ENCODE results near the gene ITGAD.

GRCh38 chr16:31460582-31461002 lies 67.5 kb downstream of the ITGAD start:
- peak; percentile 45 for TF ChIP-seq CTCF (CRISPR knock-in tag; IDR thresholded peaks at IDR 0.05)
- no peak for TF ChIP-seq ZBTB26 (CRISPR knock-in tag; IDR thresholded peaks at IDR 0.05; ENCODE audit: borderline replicate concordance)
- no peak for TF ChIP-seq HOMEZ (CRISPR knock-in tag; IDR thresholded peaks at IDR 0.05; ENCODE audit: low read depth)
- TF ChIP-seq ATF1 (CRISPR knock-in tag; IDR thresholded peaks at IDR 0.05) = no peak
- no peak for TF ChIP-seq KAT7 (CRISPR knock-in tag; IDR thresholded peaks at IDR 0.05; ENCODE audit: borderline replicate concordance)
- TF ChIP-seq KDM5B (CRISPR knock-in tag; IDR thresholded peaks at IDR 0.05; ENCODE audit: borderline replicate concordance) = no peak
- no peak for TF ChIP-seq ZNF354B (CRISPR knock-in tag; IDR thresholded peaks at IDR 0.05)
- TF ChIP-seq NFE2L1 (CRISPR knock-in tag; IDR thresholded peaks at IDR 0.05; ENCODE audit: borderline replicate concordance) = no peak
- no peak for TF ChIP-seq MED8 (CRISPR knock-in tag; IDR thresholded peaks at IDR 0.05; ENCODE audit: insufficient replicate concordance)
- no peak for TF ChIP-seq GABPB1 (CRISPR knock-in tag; IDR thresholded peaks at IDR 0.05)
- no peak for TF ChIP-seq ZNF337 (CRISPR knock-in tag; IDR thresholded peaks at IDR 0.05; ENCODE audit: borderline replicate concordance, low read depth)
- no peak for TF ChIP-seq ZNF121 (CRISPR knock-in tag; IDR thresholded peaks at IDR 0.05)
- TF ChIP-seq NR2C2 (CRISPR knock-in tag; IDR thresholded peaks at IDR 0.05; ENCODE audit: borderline replicate concordance) = no peak

Data from HepG2 (cell line).